ENCODE measurements around the gene CCDC157. TPM values are rescaled to one million over a fixed set of nuclear protein-coding genes. Genes with fewer than 3 reads are reported as not detected.

Gene CCDC157
- total RNA-seq, 4 donors from 2014 or later: 1.5 to 2.5 (median 1.6) TPM

- Histone ChIP-seq H3K27me3 (no peaks in the 10 kb centered on the region), H3K9me3 (no peaks in the 10 kb centered on the region), H3K36me3 (peaks cover 100% of the 10 kb centered on the region in 4 donors), H3K27ac (replicated peaks in 1 of 4) (peak overlapping the region in 1 of 4 donors; percentile 21), H3K4me1 (peaks cover 4 to 29% (median 17%) of the 10 kb centered on the region in 4 donors), H3K4me3 (no peak overlapping the region)
- 92% methylated on average over 7 of the region's 7 CpGs for WGBS
- TF ChIP-seq EP300 (IDR thresholded peaks at IDR 0.05): no peak
- no peak for TF ChIP-seq POLR2AphosphoS5 (IDR thresholded peaks at IDR 0.05)
- no peak for TF ChIP-seq POLR2A (IDR thresholded peaks at IDR 0.05; ENCODE audit: low read depth)
- TF ChIP-seq CTCF (IDR thresholded peaks at IDR 0.05): no peak
- no peak for DNase-seq (ENCODE audit: extremely low spot score)
- intact Hi-C loops (cut with DNase I): no loop called here
Observed at GRCh38 chr22:30338802-30339201, 18.0 kb upstream of the CCDC157 start.

- H3K27me3 ChIP-seq: no peaks in the 10 kb centered on the region
Observed at GRCh38 chr22:30340911-30341685, 15.7 kb upstream of the CCDC157 start.

GRCh38 chr22:30344447-30345200, 12.2 kb upstream of the CCDC157 start:
- TF ChIP-seq POLR2A (IDR thresholded peaks at IDR 0.05; ENCODE audit: low read depth) (no peak), CTCF (IDR thresholded peaks at IDR 0.05) (no peak), POLR2AphosphoS5 (IDR thresholded peaks at IDR 0.05) (no peak), EP300 (IDR thresholded peaks at IDR 0.05) (no peak)
- WGBS: 94% methylated on average over 13 of the region's 13 CpGs
- intact Hi-C loops (cut with DNase I): no loop called here

More at GRCh38 chr22:30340911-30341685, 15.7 kb upstream of the CCDC157 start:
- H3K27ac ChIP-seq (replicated peaks in 1 of 4): peak overlapping the region; percentile 41 to 68 (median 54)
- WGBS: 84% methylated on average over 10 of the region's 16 CpGs
- peaks cover 100% of the 10 kb centered on the region in 4 donors for H3K36me3 ChIP-seq
- H3K4me3 ChIP-seq: no peak overlapping the region
- DNase-seq (ENCODE audit: extremely low spot score): no peak
- no peaks in the 10 kb centered on the region for H3K9me3 ChIP-seq
- TF ChIP-seq POLR2A (IDR thresholded peaks at IDR 0.05; ENCODE audit: low read depth) (no peak), POLR2AphosphoS5 (IDR thresholded peaks at IDR 0.05) (peak in 1 of 2 donors; percentile 45), EP300 (IDR thresholded peaks at IDR 0.05) (no peak)
- intact Hi-C loops (cut with DNase I): no loop called here
- peaks cover 4 to 29% (median 17%) of the 10 kb centered on the region in 4 donors for H3K4me1 ChIP-seq

GRCh38 chr22:30347255-30347892, 9.4 kb upstream of the CCDC157 start:
- no peak overlapping the region for H3K4me3 ChIP-seq
- TF ChIP-seq POLR2AphosphoS5 (IDR thresholded peaks at IDR 0.05): no peak
- no peak for TF ChIP-seq CTCF (IDR thresholded peaks at IDR 0.05)
- TF ChIP-seq EP300 (IDR thresholded peaks at IDR 0.05): no peak
- TF ChIP-seq POLR2A (IDR thresholded peaks at IDR 0.05; ENCODE audit: low read depth): no peak
- H3K27me3 ChIP-seq: no peaks in the 10 kb centered on the region
- DNase-seq (ENCODE audit: extremely low spot score): no peak
- no peaks in the 10 kb centered on the region for H3K9me3 ChIP-seq
- peaks cover 4 to 45% (median 39%) of the 10 kb centered on the region in 4 donors for H3K4me1 ChIP-seq
- 73% methylated on average over 5 of the region's 5 CpGs for WGBS
- H3K36me3 ChIP-seq: peaks cover 87 to 100% (median 99%) of the 10 kb centered on the region in 4 donors
- no peak overlapping the region for H3K27ac ChIP-seq (replicated peaks in 1 of 4)
- intact Hi-C loops (cut with DNase I): no loop called here

More at GRCh38 chr22:30344447-30345200, 12.2 kb upstream of the CCDC157 start:
- no peak for DNase-seq (ENCODE audit: extremely low spot score)
- no peak overlapping the region for H3K4me3 ChIP-seq
- no peaks in the 10 kb centered on the region for H3K27me3 ChIP-seq
- peaks cover 89 to 100% (median 100%) of the 10 kb centered on the region in 4 donors for H3K36me3 ChIP-seq
- peaks cover 18 to 37% (median 28%) of the 10 kb centered on the region in 4 donors for H3K4me1 ChIP-seq
- no peak overlapping the region for H3K27ac ChIP-seq (replicated peaks in 1 of 4)
- no peaks in the 10 kb centered on the region for H3K9me3 ChIP-seq
